ENCODE results near the gene SORCS3.

- TF ChIP-seq CTCF (IDR thresholded peaks at IDR 0.05) (no peak), POLR2A (IDR thresholded peaks at IDR 0.05) (no peak)
Observed at GRCh38 chr10:104842704-104843103, 201.6 kb downstream of the SORCS3 start.

Measured in right lobe of liver (tissue), 4 donors.